SKM-1 (cell line): ENCODE measurements around the gene NPAS3.
A peak's percentile ranks its signal among the peaks of the same experiment; 100 is the strongest.

Source experiments
- DNase-seq: peaks from one replicate; lab custom pipeline; 2025; ENCODE audit not compliant: unreplicated experiment; lab: John Stamatoyannopoulos, UW

The NPAS3 gene

DNA sequence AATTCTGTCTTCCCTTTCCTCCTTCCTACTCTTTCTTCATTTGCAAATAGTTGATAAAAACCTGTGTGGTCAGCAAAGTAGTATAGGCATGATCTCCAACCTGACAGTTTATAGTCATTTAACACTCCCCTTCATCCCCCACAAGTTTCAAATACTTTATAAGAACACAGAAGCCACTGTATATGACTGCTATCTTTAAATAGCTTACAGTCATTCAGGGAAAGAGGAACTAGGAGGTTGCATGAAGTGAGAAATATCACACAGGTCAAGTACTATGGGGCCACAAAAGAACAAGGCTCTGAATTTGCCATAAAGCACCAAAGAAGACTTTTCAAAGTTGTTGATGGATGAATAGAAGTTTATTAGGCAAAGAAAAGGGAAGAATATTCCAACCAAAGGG, 431.3 kb downstream of the NPAS3 start:
- no peak for DNase-seq

- DNase-seq, result no peak
These were observed 431.7 kb downstream of the NPAS3 start for GRCh38 chr14:33370426-33370825.

DNA sequence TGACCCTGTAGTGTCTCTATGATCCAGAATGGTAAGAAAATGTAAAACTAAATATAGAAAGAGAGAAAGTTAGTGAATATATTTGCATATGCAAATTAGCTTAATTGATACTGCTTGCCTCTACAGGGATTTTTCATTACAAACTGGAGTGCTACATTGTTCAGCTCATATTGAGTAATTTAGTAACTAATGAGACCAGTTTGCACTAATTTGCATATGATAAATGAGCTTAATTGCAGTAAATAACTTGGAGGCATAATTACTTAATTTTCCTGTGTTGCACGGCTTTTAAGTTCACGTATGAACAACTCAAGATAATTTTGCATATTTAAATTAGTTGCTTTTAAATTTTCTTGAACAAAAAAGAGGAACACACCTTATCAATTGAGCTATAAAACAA, 436.5 kb downstream of the NPAS3 start:
- no peak for DNase-seq

- DNase-seq, result no peak
These were observed 437.1 kb downstream of the NPAS3 start for GRCh38 chr14:33375786-33376185.

GRCh38 chr14:33376510-33376909, 437.8 kb downstream of the NPAS3 start:
- DNase-seq, result no peak

DNA sequence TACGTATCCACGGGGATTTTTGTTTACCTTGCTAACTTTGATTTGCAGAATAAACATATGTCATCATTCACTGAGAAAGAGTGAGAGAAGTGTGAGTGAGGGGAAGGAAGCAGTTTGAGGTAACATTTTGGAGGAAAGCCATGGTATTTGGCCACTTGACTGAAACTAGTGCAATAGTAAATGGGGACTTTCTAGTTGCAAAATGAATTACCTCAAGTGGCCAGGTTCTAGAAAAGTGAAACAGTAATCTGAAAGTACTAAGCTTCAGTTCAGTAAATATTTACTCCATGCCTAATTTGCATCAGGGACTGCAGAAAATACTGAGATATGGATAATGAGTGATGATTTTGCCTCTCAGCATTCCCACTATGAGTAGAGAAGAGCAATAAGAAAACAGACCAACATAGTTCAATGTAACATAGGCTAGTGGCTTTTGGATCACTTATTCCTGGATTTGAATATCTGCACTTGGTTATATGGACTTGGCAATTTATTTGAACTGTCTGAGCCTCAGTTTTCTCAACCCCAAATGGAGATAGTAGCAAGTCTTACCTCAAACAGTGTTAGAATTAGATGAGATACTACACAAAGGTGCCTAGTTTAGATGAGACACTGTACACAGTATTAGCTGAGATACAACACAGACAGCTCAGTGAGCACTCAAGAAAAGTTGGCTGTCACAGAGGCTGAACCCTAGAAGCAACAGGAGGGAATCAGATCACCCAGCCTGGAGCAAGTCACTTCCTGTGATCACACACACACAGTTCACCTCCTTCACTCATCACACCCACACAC, 439.1 kb downstream of the NPAS3 start:
- DNase-seq, result no peak

GRCh38 chr14:33381717-33382116, 443.0 kb downstream of the NPAS3 start:
- DNase-seq, result no peak

DNA sequence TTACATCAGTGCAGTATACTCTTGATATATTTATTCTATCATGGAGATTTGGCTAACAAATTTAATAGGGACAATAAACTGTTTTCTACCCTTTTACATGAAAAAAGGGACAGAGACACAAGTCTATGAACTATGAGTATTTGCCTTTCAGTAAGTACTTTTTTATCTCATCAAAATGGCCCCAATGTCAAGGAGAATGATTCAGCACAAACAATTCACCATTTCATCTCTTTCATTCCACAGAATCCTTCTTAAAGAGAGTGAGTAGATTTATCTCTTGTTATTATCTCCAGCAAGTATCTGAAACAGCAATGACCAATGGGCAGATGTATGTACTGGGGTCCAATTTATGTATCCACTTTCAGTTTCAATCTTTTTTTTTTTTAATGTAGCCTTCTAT, 447.5 kb downstream of the NPAS3 start:
- DNase-seq, result no peak

- DNase-seq, result no peak
These were observed 448.1 kb downstream of the NPAS3 start for GRCh38 chr14:33386781-33387180.

GRCh38 chr14:33390335-33390734, 451.7 kb downstream of the NPAS3 start:
- DNase-seq, result no peak

- no peak for DNase-seq
These were observed 454.7 kb downstream of the NPAS3 start for GRCh38 chr14:33393231-33393894.

DNA sequence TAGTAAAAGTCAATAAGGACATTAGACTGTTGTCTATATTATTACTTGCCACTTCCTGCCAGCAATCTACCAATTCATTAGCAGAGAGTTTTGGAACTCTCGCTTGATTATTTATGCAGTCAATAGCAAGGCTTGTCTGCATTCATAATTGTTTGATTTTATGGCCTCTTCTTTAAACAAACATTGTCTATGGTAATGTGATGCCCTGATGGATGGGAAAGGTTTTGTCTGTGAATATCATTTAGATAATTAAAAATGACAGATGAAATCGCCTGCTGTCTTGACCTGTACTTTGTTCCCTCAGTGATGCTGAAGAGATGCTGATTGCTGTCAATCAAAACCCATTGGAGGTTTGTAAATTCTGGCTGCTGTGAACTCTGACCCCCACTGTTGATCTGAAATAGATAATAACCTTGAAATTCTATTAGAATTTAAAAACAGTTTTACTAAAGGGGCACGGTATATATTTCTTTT, 455.3 kb downstream of the NPAS3 start:
- no peak for DNase-seq

- no peak for DNase-seq
These were observed 462.6 kb downstream of the NPAS3 start for GRCh38 chr14:33401311-33401710.

DNA sequence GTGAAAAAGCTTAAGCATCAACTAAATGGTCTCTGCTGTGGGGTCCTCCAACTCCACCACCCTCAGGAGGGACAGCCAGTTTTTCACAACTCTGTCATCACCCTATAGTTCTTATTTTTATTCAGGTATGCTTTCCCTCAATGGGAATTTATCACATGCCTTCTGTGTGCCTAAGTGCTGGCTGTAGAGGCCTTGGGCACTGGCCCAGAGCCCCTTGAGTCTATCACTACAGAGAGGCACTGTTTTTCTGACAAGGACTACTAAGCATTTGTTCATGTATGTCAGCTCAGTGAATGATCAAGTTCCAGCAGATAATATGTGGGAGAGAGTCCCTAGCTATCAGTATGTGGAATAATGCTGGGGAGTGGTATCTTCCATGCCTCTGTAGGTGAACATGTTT, 463.9 kb downstream of the NPAS3 start:
- DNase-seq, result no peak

GRCh38 chr14:33404054-33404453, 465.4 kb downstream of the NPAS3 start:
- no peak for DNase-seq

- no peak for DNase-seq
These were observed 466.4 kb downstream of the NPAS3 start for GRCh38 chr14:33404964-33405574.

DNA sequence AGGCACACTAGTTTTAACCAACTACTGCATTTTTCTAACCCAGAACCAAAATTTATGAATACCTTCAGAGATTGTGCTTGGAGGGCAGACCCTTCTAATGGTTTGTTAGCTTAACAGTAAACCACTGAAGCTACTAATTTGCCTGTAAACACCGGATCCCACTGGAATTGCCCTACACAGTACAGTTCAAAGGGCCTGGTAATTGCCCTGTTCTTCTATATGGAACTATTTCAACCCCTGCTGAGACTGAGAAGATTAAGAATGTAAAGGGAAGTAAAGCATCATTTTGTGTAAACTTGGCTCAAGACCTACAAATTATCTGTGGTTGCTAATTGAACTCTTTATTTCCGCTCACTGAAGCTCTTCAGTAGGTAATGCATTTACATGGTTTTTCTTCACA, 468.1 kb downstream of the NPAS3 start:
- DNase-seq, result no peak

GRCh38 chr14:33408291-33408690, 469.6 kb downstream of the NPAS3 start:
- no peak for DNase-seq

DNA sequence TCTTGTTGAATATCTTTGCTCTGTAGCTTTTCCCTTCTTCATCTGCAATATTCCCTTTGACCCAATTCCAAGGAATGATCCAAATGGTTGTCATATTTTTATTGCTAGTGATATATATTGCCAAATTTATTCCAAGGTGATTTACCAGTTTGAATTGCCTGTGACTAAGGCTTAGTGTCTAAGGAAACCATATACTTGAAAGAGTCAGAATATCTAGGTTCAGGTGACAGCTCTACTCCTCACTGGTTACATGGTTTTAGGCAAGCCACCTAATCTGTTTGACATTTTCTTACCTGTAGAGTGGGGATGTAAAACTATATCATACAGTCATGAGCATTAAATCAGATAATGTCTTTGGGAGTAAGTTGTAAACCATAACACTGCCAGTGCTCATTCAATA, 473.8 kb downstream of the NPAS3 start:
- DNase-seq, result no peak

DNA sequence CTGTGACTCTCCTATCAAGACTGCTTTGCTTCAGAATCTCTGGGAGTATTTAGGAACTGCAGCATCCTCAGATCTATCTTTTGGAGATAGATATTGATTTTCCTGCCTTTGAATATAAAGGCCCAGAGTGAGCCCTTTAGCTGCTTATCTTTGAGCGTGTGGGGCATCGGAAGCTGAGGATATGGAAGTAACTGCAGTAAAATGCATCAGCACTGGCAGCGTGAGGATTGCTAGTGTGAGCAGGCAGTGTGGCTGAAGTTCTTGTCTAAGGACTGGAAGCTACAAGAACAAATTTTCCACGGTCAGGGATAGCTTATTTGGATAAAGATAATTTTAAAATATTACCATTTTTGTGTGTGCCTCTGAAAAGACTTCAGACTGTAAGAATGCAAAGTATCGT, 474.7 kb downstream of the NPAS3 start:
- no peak for DNase-seq

- DNase-seq, result peak; percentile 41
These were observed 475.4 kb downstream of the NPAS3 start for GRCh38 chr14:33414041-33414440.

GRCh38 chr14:33420051-33420627, 481.5 kb downstream of the NPAS3 start:
- no peak for DNase-seq
